Ecto neural progenitor cell (in vitro differentiated cells): ENCODE results near the gene ZKSCAN7.
A peak's percentile ranks its signal among the peaks of the same experiment; 100 is the strongest.
"Not testable (repeated sequence)": the region's sequence is repeated elsewhere in the genome, so short reads cannot be mapped to it uniquely, and the experiment has no call there.

Experiments
- DNase-seq: peaks from one replicate; pipeline ENCODE4 v3.0.0-alpha.2; 2018; ENCODE audit warnings: low spot score

Gene ZKSCAN7

GRCh38 chr3:44577354-44577952 is 22.5 kb downstream of the ZKSCAN7 start:
- DNase-seq, result not testable (repeated sequence)

GRCh38 chr3:44578316-44578715 is 23.3 kb downstream of the ZKSCAN7 start:
- not testable (repeated sequence) for DNase-seq

- DNase-seq, result not testable (repeated sequence)
Measured at GRCh38 chr3:44578924-44579515, 24.0 kb downstream of the ZKSCAN7 start.

DNA sequence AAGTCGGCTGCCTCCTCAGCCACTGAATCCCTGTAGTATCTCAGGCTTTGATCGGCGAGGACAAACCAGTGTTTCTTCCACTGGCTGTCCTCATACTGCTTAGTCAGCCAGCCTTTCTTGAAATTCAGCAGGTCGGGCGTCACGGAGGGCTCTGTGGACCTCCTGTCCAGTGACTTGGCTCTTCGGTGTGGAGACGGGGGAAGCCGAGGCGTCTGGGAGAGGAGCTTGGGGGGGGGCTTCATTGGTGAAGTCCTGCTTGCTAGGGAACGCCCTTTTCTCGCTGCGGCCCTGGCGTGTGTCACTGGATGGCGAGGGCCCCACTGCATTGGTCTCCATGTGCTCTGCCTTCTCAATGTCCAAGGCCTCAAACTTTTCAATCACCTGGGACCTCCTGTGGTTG is 24.8 kb downstream of the ZKSCAN7 start:
- DNase-seq, result not testable (repeated sequence)

GRCh38 chr3:44580971-44581370 is 26.0 kb downstream of the ZKSCAN7 start:
- DNase-seq, result not testable (repeated sequence)

DNA sequence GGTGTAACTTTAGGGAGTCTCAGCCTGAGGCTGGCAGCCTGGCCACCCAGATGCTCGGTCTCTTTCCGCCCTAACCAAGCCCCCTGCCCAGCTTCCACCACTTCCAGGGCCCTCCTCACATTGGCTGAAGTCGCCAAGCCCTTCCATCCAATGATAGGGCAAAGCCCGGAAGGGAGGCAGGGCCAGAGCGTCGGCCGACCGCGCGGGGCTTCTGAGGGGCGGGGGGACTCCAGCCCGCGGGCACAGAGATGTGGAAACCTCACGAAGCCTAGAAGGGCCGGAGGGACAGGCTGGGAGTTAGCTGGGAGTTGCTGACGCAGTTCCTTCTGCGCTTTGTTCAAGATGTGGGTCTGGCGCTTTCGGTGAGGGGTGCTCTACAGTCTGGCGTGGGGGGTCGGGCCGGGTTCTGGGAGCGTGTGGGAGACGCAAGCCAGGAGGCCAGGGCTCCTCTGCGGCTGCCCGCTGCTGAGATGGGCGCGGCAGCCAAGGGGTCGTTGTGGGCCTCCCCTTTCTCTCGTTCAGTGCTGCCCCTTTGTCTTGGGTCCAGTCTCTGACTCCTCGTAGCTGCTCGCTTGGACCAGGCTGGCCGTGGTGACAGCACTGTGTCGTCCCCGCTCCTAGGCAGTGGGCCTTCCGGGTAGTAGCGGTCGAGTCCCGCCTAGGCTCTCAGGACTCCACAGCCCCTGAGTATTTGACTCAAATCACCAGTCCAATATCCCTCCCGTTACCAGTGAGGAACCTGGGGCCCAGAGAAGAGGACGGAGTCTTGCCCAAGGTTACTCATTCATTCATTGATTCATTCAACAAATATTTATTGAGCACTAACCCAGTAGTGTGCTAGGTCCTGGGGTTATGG is 29.9 kb downstream of the ZKSCAN7 start, which contains the start of gene ZNF660:
TSS of gene ZNF660 (plus strand) at position 319 of the 856 bp plus-strand sequence. CDS start 9,230 bp downstream, outside the sequence.
- DNase-seq, result peak; percentile 91

DNA sequence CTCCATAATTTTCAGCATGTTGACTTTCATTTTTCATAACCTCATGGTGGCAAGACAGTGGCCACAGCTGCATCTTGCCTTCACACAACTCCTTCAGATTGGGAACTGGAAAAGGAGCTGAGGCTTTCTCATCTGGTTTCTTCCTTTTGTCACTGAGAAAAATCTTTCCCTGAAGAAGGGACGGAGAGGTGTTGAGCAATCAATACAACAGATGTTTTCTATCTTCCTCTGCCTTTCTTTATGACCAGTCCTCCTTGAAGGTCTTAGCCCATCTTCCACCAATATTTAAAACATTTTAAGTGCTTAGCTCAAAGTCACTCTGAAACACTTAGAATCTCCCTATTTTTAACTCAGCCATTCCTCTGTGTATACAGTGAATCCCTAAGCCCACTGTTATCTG is 41.6 kb downstream of the ZKSCAN7 start:
- DNase-seq, result no peak

GRCh38 chr3:44601749-44602148 is 46.8 kb downstream of the ZKSCAN7 start:
- no peak for DNase-seq

GRCh38 chr3:44612678-44613077 is 57.7 kb downstream of the ZKSCAN7 start:
- DNase-seq, result no peak
